GM12878 (cell line): ENCODE data around the gene ZYG11B. TPM values are rescaled to one million over a fixed set of nuclear protein-coding genes. Genes with fewer than 3 reads are reported as not detected.
"Not testable (repeated sequence)": the region's sequence is repeated elsewhere in the genome, so short reads cannot be mapped to it uniquely, and the experiment has no call there.

Experiments
- ATAC-seq: fragments of 200-7000 bp; cut with Tn5 transposase; 3 replicates; pipeline ENCODE4 v1.9.1; 2020; ENCODE audit warnings: mild to moderate bottlenecking, moderate library complexity
- BruUV-seq: library from RNA; stranded (reverse); fragments of 400-500 nt; replicated peaks from 2 replicates; lab custom pipeline; 2021; lab: Mats Ljungman, UMichigan
- CTCF ChIA-PET: fragments of 300-600 bp; sonication (Branson Sonifier 250); formaldehyde crosslinking; extraction: SDS; loops from one replicate; lab custom pipeline; 2021; ENCODE audit warnings: inconsistent platforms; lab: Yijun Ruan, JAX
- POLR2A ChIA-PET: fragments of 350-600 bp; formaldehyde crosslinking; extraction: SDS; loops from one replicate; lab custom pipeline; 2021; ENCODE audit warnings: inconsistent platforms; lab: Charles Lee
- RAD21 ChIA-PET: fragments of 300-600 bp; sonication (Branson Sonifier 250); formaldehyde crosslinking; loops from one replicate; lab custom pipeline; 2023; ENCODE audit warnings: antibody characterized with exemption; ENCODE audit not compliant: unreplicated experiment; lab: Charles Lee
- SMC1A ChIA-PET: fragments of 300-600 bp; sonication (Branson Sonifier 250); formaldehyde crosslinking; loops from one replicate; lab custom pipeline; 2023; ENCODE audit not compliant: unreplicated experiment, uncharacterized antibody; lab: Charles Lee
- DNase-seq: peaks from one replicate; pipeline ENCODE4 v3.0.0-alpha.2; 2011; ENCODE audit warnings: low read depth, low spot score
- FAIRE-seq: peaks from 3 replicates; lab custom pipeline; 2011; peaks lifted over from hg19 to GRCh38; lab: Jason Lieb, UNC
- H2AFZ ChIP-seq: 2 replicates; pipeline ENCODE4 v1.6.0; 2011; ENCODE audit warnings: low read depth, low read length, control low read depth; ENCODE audit not compliant: control insufficient read depth
- H3K27ac ChIP-seq: 2 replicates; pipeline ENCODE4 v1.5.1; 2011; ENCODE audit warnings: control low read depth; ENCODE audit not compliant: control insufficient read depth, insufficient read depth
- H3K27me3 ChIP-seq, 2 experiments: replicated peaks in 1 of 2; 2 replicates each; pipeline versions ENCODE4 v1.6.0 to v1.6.1; 2011; ENCODE audit warnings: low read length in 1 of 2; ENCODE audit not compliant: control insufficient read depth in 2 of 2, insufficient read depth in 2 of 2
- H3K36me3 ChIP-seq, 2 experiments: 2 replicates each; pipeline ENCODE4 v1.5.1; 2011; ENCODE audit warnings: low read length in 1 of 2; ENCODE audit not compliant: control insufficient read depth in 2 of 2, insufficient read depth in 2 of 2
- H3K4me1 ChIP-seq: 2 replicates; pipeline ENCODE4 v1.6.1; 2011; ENCODE audit warnings: mild to moderate bottlenecking, low read length, moderate library complexity, mixed read lengths; ENCODE audit not compliant: control insufficient read depth, insufficient read depth
- H3K4me2 ChIP-seq: 2 replicates; pipeline ENCODE4 v1.6.0; 2011; ENCODE audit warnings: control low read depth; ENCODE audit not compliant: control insufficient read depth, insufficient read depth
- H3K4me3 ChIP-seq: fragments of 200-600 bp; sonication (generic); 2 replicates; pipeline ENCODE4 v1.5.1; 2016
- H3K79me2 ChIP-seq: 2 replicates; pipeline ENCODE4 v1.6.0; 2011; ENCODE audit warnings: low read length; ENCODE audit not compliant: control insufficient read depth, insufficient read depth
- H3K9ac ChIP-seq: 2 replicates; pipeline ENCODE4 v1.8.0; 2011; ENCODE audit warnings: low read length, control low read depth, mixed read lengths; ENCODE audit not compliant: control insufficient read depth, insufficient read depth
- H3K9me3 ChIP-seq: replicated peaks from 3 replicates; pipeline ENCODE4 v1.5.1; 2011; ENCODE audit warnings: mild to moderate bottlenecking, low read length; ENCODE audit not compliant: control insufficient read depth, insufficient read depth
- H4K20me1 ChIP-seq: 2 replicates; pipeline ENCODE4 v1.6.0; 2011; ENCODE audit not compliant: control insufficient read depth, insufficient read depth
- CTCF ChIP-seq, 3 experiments: IDR thresholded peaks in 2 of 3; conservative IDR thresholded peaks in 1 of 3; 2 replicates each; pipeline ENCODE4 v1.5.1; 2011; ENCODE audit warnings: low read depth in 3 of 3, low read length in 3 of 3, mild to moderate bottlenecking in 3 of 3, control low read depth in 2 of 3, moderate library complexity in 2 of 3, inconsistent platforms in 1 of 3, mixed read lengths in 1 of 3; ENCODE audit not compliant: control insufficient read depth in 2 of 3, insufficient read depth in 1 of 3; ENCODE audit errors: extremely low read depth in 1 of 3
- MAX ChIP-seq: IDR thresholded peaks from 2 replicates; pipeline ENCODE4 v1.6.1; 2012; ENCODE audit warnings: low read depth, low read length, improper control_type of control experiment
- PML ChIP-seq: IDR thresholded peaks from 2 replicates; pipeline ENCODE4 v1.6.1; 2012; ENCODE audit warnings: low read length, inconsistent platforms
- WGBS: methylation state at CpG from one replicate; pipeline ENCODE4 v1.1.6; 2016; ENCODE audit warnings: low lambda C conversion rate; ENCODE audit not compliant: insufficient replicate concordance, insufficient coverage; ENCODE audit errors: missing lambda C conversion rate; 5-methylcytosine and 5-hydroxymethylcytosine counted together
- in situ Hi-C: fragments of 300-500 bp; cut with MboI; formaldehyde crosslinking; loops from 9 replicates; pipeline ENCODE4 v1.14.3; 2018; ENCODE audit warnings: mixed read lengths
- intact Hi-C: fragments of 100-400 bp; cut with micrococcal nuclease; formaldehyde crosslinking; loops from one replicate; pipeline ENCODE4 v1.14.2; 2022; ENCODE audit not compliant: unreplicated experiment
- polyA plus RNA-seq, 11 experiments: library from polyadenylated mRNA; depleted of rRNA in 4 of 11; unstranded in 6 of 11; stranded (reverse) in 5 of 11; fragments of >200 nt; fragmentation: Nextera tagmentation in 4 of 11; fragmentation: Illumina TruSeq in 1 of 11; extraction: Ambion mirVana in 4 of 11; extraction: Trizol in 1 of 11; gene quantifications; 1 replicate in 1 of 11; 2 replicates in 10 of 11; pipeline versions ENCODE4 v1.2.1 to v1.2.3, GENCODE V29; 2011 to 2016; ENCODE audit warnings: inconsistent platforms in 2 of 11, missing spikeins in 2 of 11, low read depth in 1 of 11
- total RNA-seq, 4 experiments: library from RNA; depleted of rRNA in 3 of 4; stranded (reverse); fragments of >200 nt in 3 of 4; fragmentation: Illumina TruSeq in 1 of 4; extraction: Trizol in 1 of 4; gene quantifications; 2 replicates each; pipeline versions ENCODE4 v1.2.1 to v1.2.3, GENCODE V29; 2013 to 2021

ZYG11B gene
- total and polyA plus RNA-seq, 10 of the 15 experiments (the other 5 are each of a cell fraction or from before 2014, with no cell fraction given): 1.8 to 8.5 (median 5.3) TPM

- FAIRE-seq, POLR2A ChIA-PET, H2AFZ ChIP-seq, ATAC-seq, H3K4me1 ChIP-seq, in situ Hi-C loops, DNase-seq, RAD21 ChIA-PET, H3K79me2 ChIP-seq, H3K9me3 ChIP-seq, intact Hi-C loops, H3K27ac ChIP-seq, H4K20me1 ChIP-seq, H3K27me3 ChIP-seq, SMC1A ChIA-PET, CTCF ChIA-PET, BruUV-seq, H3K9ac ChIP-seq, H3K4me2 ChIP-seq, H3K4me3 ChIP-seq, H3K36me3 ChIP-seq: not testable (repeated sequence)
- WGBS: 94% methylated on average over 9 of the region's 9 CpGs
These were observed 9.1 kb downstream of the ZYG11B start for GRCh38 chr1:52735371-52735770.

- in situ Hi-C loops (no loop called here), intact Hi-C loops (no loop called here)
- no peak overlapping the region for H3K9ac ChIP-seq
- H3K27me3 ChIP-seq: no peaks in the 10 kb centered on the region
- no peaks in the 10 kb centered on the region for H3K9me3 ChIP-seq
- DNase-seq (no peak), FAIRE-seq (no peak), ATAC-seq (no peak)
- no peaks in the 10 kb centered on the region for H3K36me3 ChIP-seq
- ChIA-PET CTCF (no interaction called here), SMC1A (no interaction called here), RAD21 (no interaction called here), POLR2A (interaction anchor here (0.6 kb wide), 1 partner anchor 96 kb away, joined by 3 read pairs; no protein-coding TSS in a partner anchor)
- no peaks in the 10 kb centered on the region for H4K20me1 ChIP-seq
- 99% methylated on average over 5 of the region's 5 CpGs for WGBS
- H3K79me2 ChIP-seq: peaks cover 2% of the 10 kb centered on the region
- TF ChIP-seq PML (no peak), MAX (no peak), CTCF (IDR thresholded peaks at IDR 0.05 in 2 of 3, conservative IDR thresholded peaks at IDR 0.05 in 1 of 3; ENCODE audit: control insufficient read depth in 2 of 3, extremely low read depth in 1 of 3, insufficient read depth in 1 of 3, low read depth in 3 of 3, low read length in 3 of 3) (no peak)
- peaks cover 2% of the 10 kb centered on the region; the same call in 1 of the 2 replicates for H3K4me1 ChIP-seq
- no peak overlapping the region for H2AFZ ChIP-seq
- BruUV-seq: no TSS peak
- no peak overlapping the region for H3K27ac ChIP-seq
- H3K4me3 ChIP-seq: no peak overlapping the region
- no peak overlapping the region for H3K4me2 ChIP-seq
These were observed 11.9 kb downstream of the ZYG11B start for GRCh38 chr1:52738148-52738547.
